MM.1S (cell line): ENCODE measurements around the gene LARGE1.

Experiments used
- DNase-seq: peaks from one replicate; pipeline ENCODE4 v3.0.0-alpha.2; 2015
- H2AFZ ChIP-seq: fragments of 300-600 bp; sonication (generic); 2 replicates; pipeline ENCODE4 v1.6.0; 2016; ENCODE audit warnings: antibody characterized with exemption, low read length
- H3F3A ChIP-seq: fragments of 300-600 bp; sonication (generic); 2 replicates; pipeline ENCODE4 v1.6.1; 2016; ENCODE audit warnings: mild to moderate bottlenecking, antibody characterized with exemption, low read length, moderate library complexity, mixed read lengths; ENCODE audit not compliant: insufficient read depth
- H3K27ac ChIP-seq: fragments of 300-600 bp; sonication (generic); 2 replicates; pipeline ENCODE4 v1.5.1; 2016; ENCODE audit warnings: mild to moderate bottlenecking, low read length
- H3K27me3 ChIP-seq: fragments of 300-600 bp; sonication (generic); replicated peaks from 2 replicates; pipeline ENCODE4 v1.6.0; 2016; ENCODE audit warnings: low read length; ENCODE audit not compliant: insufficient read depth
- H3K36me3 ChIP-seq: fragments of 300-600 bp; sonication (generic); replicated peaks from 2 replicates; pipeline ENCODE4 v1.6.1; 2016; ENCODE audit warnings: mild to moderate bottlenecking, low read length, mixed read lengths; ENCODE audit not compliant: insufficient read depth
- H3K4me1 ChIP-seq: fragments of 300-600 bp; sonication (generic); 2 replicates; pipeline ENCODE4 v1.6.1; 2016; ENCODE audit warnings: low read length, mixed read lengths
- H3K4me2 ChIP-seq: fragments of 300-600 bp; sonication (generic); 2 replicates; pipeline ENCODE4 v1.6.0; 2016; ENCODE audit warnings: low read depth, low read length
- H3K4me3 ChIP-seq: fragments of 300-600 bp; sonication (generic); 2 replicates; pipeline ENCODE4 v1.5.1; 2016; ENCODE audit warnings: low read length, mixed read lengths
- H3K79me2 ChIP-seq: fragments of 300-600 bp; sonication (generic); 2 replicates; pipeline ENCODE4 v1.6.1; 2016; ENCODE audit warnings: mixed run types, low read length, mixed read lengths
- H3K9ac ChIP-seq: fragments of 300-600 bp; sonication (generic); 2 replicates; pipeline ENCODE4 v1.6.1; 2016; ENCODE audit warnings: low read length, mixed read lengths
- H3K9me2 ChIP-seq: fragments of 300-600 bp; sonication (generic); replicated peaks from 2 replicates; pipeline ENCODE4 v1.6.1; 2016; ENCODE audit warnings: mild to moderate bottlenecking, low read length, mixed read lengths; ENCODE audit not compliant: insufficient read depth
- H3K9me3 ChIP-seq: fragments of 300-600 bp; sonication (generic); replicated peaks from 2 replicates; pipeline ENCODE4 v1.6.1; 2016; ENCODE audit warnings: mild to moderate bottlenecking, low read length, mixed read lengths; ENCODE audit not compliant: insufficient read depth
- H4K20me1 ChIP-seq: fragments of 300-600 bp; sonication (generic); 2 replicates; pipeline ENCODE4 v1.6.1; 2016; ENCODE audit warnings: mild to moderate bottlenecking, low read length, moderate library complexity, mixed read lengths; ENCODE audit not compliant: insufficient read depth
- EZH2 ChIP-seq: fragments of 300-600 bp; sonication (generic); optimal IDR thresholded peaks from 2 replicates; pipeline ENCODE3; 2017; ENCODE audit warnings: low read depth, mild to moderate bottlenecking, antibody characterized with exemption, low read length, mixed read lengths
- EZH2phosphoT487 ChIP-seq: fragments of 300-600 bp; sonication (generic); IDR thresholded peaks from 2 replicates; pipeline ENCODE4 v1.6.1; 2018; ENCODE audit warnings: antibody characterized with exemption, low read length
- TF ChIP-seq, protein P1 (sequence below): fragments of 300-600 bp; sonication (generic); IDR thresholded peaks from 2 replicates; pipeline ENCODE4 v1.5.1; 2016; ENCODE audit warnings: antibody characterized with exemption, low read length, mixed read lengths

LARGE1 gene

DNA sequence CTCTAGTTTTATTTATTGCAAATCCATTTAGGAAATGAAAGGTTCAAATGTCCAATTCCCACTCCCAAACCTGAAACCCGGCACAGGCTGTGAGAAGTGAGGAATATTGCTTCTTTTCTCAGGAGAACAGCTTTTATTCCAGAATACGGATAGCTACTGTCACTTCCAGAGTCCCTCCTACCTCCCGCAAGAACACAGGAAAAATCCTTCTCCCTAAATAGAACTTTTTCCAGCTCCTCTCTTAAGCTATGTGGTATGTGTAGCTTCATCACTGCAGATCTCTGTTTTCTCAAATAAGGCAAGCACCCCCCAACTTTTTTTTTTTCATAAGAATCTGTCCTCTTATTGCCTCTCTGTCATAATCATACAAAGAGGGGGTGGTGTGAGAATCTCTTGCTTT lies 126.8 kb downstream of the LARGE1 start:
- H2AFZ ChIP-seq = no peak overlapping the region
- no peak overlapping the region for H3K9ac ChIP-seq
- no peak overlapping the region for H3K27ac ChIP-seq
- DNase-seq = no peak
- TF ChIP-seq, protein P1, sequence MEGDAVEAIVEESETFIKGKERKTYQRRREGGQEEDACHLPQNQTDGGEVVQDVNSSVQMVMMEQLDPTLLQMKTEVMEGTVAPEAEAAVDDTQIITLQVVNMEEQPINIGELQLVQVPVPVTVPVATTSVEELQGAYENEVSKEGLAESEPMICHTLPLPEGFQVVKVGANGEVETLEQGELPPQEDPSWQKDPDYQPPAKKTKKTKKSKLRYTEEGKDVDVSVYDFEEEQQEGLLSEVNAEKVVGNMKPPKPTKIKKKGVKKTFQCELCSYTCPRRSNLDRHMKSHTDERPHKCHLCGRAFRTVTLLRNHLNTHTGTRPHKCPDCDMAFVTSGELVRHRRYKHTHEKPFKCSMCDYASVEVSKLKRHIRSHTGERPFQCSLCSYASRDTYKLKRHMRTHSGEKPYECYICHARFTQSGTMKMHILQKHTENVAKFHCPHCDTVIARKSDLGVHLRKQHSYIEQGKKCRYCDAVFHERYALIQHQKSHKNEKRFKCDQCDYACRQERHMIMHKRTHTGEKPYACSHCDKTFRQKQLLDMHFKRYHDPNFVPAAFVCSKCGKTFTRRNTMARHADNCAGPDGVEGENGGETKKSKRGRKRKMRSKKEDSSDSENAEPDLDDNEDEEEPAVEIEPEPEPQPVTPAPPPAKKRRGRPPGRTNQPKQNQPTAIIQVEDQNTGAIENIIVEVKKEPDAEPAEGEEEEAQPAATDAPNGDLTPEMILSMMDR = no peak
- TF ChIP-seq EZH2 (no peak), EZH2phosphoT487 (no peak)
- H3K9me2 ChIP-seq = no peaks in the 10 kb centered on the region
- H3K79me2 ChIP-seq = peaks cover 95% of the 10 kb centered on the region
- no peaks in the 10 kb centered on the region for H3K27me3 ChIP-seq
- no peaks in the 10 kb centered on the region for H3K4me1 ChIP-seq
- no peak overlapping the region for H3K4me3 ChIP-seq
- no peaks in the 10 kb centered on the region for H3F3A ChIP-seq
- no peaks in the 10 kb centered on the region for H3K9me3 ChIP-seq
- H4K20me1 ChIP-seq = no peaks in the 10 kb centered on the region
- no peak overlapping the region for H3K4me2 ChIP-seq
- H3K36me3 ChIP-seq = no peaks in the 10 kb centered on the region

DNA sequence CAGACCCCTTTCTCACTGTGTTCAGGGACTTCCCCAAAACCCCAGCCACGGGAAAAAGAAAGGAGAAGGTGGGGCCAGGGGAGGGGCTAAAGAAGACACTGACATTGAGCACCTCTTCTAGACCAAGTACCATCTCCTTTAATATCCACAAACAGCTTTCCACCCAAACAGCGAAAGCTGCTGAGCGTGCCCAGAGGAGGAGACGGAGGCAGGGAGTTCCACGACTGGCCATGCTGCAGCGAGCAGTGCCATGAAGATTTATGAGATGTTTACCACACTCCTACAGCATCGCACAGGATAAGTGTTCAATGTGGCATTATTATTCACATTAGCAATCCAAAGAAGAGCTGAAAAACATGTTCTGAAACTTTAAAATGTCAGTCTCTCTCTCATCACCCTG lies 127.4 kb downstream of the LARGE1 start:
- no peak overlapping the region for H3K27ac ChIP-seq

DNA sequence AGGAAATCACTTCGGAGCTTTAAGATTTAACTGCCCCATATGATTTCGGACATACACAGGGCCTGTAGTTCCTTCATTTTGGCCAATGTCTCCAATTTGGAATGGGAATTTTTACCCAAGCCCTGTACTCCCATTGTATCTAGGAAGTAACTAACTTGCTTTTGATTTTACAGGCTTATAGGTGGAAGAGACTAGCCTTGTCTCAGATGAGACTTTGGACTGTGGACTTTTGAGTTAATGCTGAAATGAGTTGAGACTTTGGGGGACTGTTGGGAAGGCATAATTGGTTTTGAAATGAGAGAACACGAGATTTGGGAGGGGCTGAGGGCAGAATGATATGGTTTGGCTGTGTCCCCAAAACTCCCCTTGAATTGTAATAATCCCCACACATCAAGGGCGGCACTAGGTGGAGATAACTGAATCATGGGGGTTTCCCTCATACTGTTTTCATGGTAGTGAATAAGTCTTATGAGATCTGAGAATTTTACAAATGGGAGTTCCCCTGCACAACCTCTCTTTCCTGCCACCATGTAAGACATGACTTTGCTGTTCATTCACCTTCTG lies 130.5 kb downstream of the LARGE1 start:
- H3K4me2 ChIP-seq = no peak overlapping the region
- H3F3A ChIP-seq = 0 out of 2 replicates have a peak, but pooled peaks cover 7% of the 10 kb centered on the region
- H3K36me3 ChIP-seq = no peaks in the 10 kb centered on the region
- H3K4me3 ChIP-seq = no peak overlapping the region
- no peak overlapping the region for H2AFZ ChIP-seq
- peaks cover 23% of the 10 kb centered on the region for H3K4me1 ChIP-seq
- H3K79me2 ChIP-seq = peaks cover 90% of the 10 kb centered on the region
- no peak for DNase-seq
- no peak overlapping the region for H3K9ac ChIP-seq
- H4K20me1 ChIP-seq = no peaks in the 10 kb centered on the region
- no peaks in the 10 kb centered on the region for H3K9me3 ChIP-seq
- no peaks in the 10 kb centered on the region for H3K27me3 ChIP-seq
- no peak for TF ChIP-seq EZH2phosphoT487
- TF ChIP-seq, protein P1 = no peak
- TF ChIP-seq EZH2 = no peak
- H3K9me2 ChIP-seq = no peaks in the 10 kb centered on the region
- H3K27ac ChIP-seq = no peak overlapping the region

More for the DNA sequence above, 127.4 kb downstream of the LARGE1 start:
- Histone ChIP-seq H2AFZ (no peak overlapping the region), H4K20me1 (no peaks in the 10 kb centered on the region), H3K27me3 (no peaks in the 10 kb centered on the region), H3K36me3 (no peaks in the 10 kb centered on the region), H3K79me2 (peaks cover 95% of the 10 kb centered on the region), H3K4me3 (no peak overlapping the region), H3K9me2 (no peaks in the 10 kb centered on the region), H3K9me3 (no peaks in the 10 kb centered on the region), H3F3A (no peaks in the 10 kb centered on the region), H3K4me1 (peaks cover 3% of the 10 kb centered on the region; the same call in 1 of the 2 replicates), H3K4me2 (no peak overlapping the region), H3K9ac (no peak overlapping the region)
- DNase-seq = no peak
- TF ChIP-seq EZH2phosphoT487 (no peak), EZH2 (no peak)
- TF ChIP-seq, protein P1 = no peak
